ENCODE data around the gene PKP1.

Gene PKP1

DNA sequence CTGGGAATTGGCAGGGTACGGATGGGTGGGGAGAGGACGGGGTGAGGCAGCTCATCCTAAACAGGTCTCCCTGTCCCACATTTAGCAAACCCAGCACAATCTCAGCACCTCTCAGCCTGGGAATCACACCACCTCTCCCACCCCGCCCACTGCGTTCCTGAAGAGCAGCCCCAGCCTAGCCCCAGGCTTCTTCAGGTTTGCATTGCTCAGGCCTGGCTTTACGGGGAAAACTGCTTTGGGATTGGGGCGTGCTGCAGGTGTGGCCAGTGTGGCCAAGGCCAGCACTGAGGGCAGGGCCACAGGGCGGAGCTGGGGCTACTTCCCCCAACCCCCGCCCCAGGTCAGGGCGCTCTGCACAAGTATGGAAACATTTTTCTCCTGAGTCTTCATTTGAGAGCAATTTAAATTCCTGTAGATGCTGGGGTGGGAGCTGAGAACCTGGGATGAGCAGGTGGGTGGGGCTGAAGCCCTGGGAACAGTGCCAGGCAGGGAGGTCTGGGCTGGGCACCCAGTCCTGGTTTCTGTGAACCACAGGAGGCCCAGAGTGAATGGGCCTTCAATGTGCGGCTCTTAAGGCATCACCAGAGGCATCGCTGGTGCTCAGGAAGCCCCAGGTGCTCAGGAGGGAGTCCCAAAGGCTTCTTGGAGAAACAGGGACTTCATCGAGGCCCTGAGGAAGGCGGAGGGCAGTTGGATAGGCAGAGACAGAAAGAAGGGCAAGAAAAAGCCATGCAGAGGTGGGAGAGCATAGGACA, 70.1 kb downstream of the PKP1 start:
- no peak for DNase-seq (ENCODE audit: low spot score)

DNA sequence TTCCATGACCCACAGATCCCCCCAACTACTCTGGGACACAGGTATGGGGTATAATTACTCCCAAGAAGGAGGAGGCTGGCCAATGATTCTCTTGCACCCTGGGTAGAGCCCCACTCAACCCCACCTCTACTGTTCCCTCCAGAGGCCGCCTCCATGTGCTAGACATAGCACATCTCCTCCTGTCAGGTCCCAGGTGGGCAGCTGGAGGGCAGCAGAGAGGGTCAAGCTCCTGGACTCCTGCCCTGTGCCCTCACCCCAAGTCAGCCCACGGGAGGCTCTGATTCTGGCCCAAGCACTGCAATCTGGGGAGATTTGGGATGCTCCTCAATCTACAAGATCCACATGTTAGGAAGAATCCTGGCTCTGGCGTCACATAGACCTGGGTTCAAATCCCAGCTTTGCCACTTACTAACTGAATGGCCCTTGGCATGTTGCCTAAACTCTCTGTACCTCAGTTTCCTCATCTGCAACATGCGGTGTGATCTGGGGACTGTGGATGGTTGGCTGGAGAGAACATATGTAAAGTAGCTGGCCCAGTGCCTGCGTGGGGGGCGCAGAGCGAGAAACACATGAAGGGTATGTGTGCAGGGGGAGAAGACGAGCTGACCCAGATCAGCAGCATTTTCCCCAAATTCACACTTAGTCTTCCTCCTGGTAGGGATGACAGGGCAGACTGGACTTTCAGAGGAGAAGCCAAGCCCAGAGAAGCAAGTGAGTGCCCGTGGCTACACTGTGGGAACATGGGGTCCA, 71.0 kb downstream of the PKP1 start:
- no peak for DNase-seq (ENCODE audit: low spot score)

DNA sequence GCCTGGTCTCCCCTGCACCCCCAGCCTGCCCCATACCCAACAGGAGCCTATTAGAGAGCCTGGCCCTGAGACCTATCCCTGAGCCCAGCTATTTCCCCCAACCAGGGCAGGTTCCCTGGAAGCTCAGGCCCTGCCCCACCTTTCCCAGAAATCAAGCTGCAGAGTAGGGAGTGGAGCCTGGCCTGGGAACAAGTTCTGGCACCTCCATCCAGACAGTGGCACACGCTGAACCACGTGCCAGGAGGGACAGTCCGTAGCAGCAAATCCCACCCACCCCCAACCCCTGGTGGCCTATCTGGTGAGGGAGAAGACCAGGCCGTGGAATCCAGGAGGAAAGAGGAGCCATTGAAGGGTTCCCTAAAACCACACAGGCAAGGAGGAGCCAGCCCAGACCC, 71.6 kb downstream of the PKP1 start:
- DNase-seq (ENCODE audit: low spot score): no peak

DNA sequence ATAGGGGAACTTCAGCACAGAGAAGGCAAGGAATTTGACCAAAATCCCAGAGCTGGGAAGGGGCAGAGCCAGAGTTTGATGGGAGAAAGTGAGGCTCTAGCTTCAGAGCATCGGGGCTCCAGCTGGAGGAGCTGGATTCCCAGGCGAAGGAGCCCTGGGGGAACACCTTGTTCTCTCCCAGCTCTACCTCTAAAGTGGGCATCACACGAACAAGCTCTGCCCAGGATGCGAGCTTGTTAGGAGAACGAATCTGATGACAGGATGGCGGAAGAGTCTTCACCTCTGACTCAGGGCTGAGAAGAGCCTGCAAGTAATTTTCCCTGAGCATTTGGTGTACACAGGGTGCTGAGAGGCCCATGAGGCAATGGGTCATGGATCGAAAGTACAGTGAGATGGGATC, 72.2 kb downstream of the PKP1 start:
- DNase-seq (ENCODE audit: low spot score): no peak

DNA sequence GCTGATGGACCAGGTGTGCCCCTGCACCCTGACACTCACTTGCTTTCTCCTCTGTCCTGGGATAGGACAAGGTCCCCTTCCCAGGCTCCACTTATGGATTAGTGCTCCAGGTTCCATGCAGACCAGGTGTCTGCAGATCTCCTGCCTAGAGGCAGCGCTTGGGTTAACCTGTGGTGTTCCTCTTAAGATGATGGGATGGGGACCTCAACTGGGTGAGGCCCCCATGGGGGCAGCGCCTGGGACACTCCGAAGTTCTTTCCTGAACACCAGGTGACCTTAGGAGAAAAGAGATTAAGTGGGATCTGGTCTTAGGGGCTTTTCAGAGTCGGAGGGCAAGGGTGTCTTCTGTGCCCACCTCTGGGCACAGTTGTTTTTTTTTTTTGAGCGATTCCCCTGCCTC, 72.9 kb downstream of the PKP1 start:
- no peak for DNase-seq (ENCODE audit: low spot score)

DNA sequence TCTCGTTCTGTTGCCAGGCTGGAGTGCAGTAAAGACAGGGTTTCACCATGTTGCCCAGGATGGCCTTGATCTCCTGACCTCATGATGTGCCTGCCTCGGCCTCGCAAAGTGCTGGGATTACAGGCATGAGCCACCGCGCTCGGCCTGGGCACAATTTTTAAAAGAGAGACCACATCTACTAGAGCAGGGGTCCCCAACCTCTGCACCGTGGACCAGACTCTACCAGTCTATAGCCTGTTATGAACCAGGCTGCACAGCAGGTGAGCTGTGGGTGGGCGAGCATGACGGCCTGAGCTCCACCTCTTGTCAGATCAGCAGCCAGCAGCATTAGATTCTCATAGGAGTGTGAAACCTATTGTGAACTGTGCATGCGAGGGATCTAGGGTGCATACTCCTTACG, 73.4 kb downstream of the PKP1 start:
- DNase-seq (ENCODE audit: low spot score): no peak

DNA sequence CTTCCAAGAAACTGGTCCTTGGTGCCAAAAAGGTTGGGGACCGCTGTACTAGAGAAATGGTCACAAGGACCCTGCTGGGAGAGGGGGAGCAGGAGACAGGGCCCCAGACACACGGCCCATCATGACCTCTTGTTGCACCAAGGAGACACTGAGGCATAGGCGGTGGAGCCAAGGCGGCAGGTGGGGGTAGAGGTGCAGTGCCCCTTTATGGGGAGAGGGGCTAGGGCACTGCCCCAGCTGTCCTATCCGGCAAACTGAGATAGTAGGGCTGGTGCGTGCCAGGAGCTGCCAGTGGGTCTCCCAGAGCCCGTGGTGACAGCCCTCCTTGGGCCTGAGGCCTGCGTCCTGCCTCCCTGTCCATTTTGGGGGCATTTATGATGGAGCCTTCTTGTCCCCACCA, 73.9 kb downstream of the PKP1 start:
- DNase-seq (ENCODE audit: low spot score): no peak

DNA sequence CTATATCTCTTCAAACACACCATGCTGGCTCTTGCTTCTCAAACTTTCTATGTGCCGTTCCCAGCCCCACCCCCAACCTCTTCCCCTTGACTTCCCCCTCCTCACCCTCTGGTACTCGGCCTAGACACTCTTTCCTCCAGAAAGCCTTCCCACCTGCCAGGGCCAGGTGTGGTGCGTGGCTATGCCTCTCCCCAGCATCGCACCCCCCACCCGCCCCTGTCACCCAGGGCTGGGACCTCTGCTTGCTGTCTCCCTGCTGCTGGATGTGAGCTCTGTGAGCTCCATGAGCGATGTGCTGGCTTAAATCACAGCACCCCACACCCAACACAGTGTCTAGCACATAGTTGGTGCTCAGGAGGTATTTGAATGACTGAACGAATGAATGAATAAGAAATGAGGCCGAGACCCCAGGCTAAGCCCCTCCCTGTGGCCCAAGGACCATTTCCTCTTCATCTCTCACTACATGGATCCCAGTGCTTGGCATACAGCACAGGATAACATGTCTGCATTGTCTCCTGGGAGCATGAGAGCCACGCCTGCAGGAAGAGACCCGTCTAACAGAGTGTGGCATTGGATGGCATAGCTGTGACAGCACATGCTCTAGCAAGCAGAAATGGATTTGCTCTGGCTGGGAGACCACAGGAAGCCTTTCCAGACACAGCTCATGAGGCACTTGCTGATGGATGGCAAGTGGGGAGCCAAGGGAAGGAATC, 74.5 kb downstream of the PKP1 start:
- no peak for DNase-seq (ENCODE audit: low spot score)

DNA sequence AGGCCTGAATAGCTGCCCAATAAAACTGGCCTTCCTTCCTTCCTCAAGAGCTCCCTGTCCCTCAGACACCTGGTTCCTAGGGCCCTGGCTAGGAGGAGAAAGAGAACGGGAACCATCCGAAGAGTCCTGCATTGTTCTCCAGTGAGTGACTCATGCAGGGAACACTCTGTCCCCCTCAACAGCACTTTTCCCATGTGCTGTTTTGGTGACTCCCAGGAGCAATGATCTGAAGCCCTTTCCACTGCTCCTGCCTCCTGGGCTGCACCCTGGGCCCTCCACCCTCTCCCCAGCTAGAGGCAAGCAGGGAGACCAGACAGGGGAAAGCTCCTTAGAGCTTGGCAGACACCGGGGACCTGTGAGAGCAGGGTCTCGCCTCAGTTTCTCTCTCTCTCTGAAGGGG, 75.3 kb downstream of the PKP1 start:
- no peak for DNase-seq (ENCODE audit: low spot score)

DNA sequence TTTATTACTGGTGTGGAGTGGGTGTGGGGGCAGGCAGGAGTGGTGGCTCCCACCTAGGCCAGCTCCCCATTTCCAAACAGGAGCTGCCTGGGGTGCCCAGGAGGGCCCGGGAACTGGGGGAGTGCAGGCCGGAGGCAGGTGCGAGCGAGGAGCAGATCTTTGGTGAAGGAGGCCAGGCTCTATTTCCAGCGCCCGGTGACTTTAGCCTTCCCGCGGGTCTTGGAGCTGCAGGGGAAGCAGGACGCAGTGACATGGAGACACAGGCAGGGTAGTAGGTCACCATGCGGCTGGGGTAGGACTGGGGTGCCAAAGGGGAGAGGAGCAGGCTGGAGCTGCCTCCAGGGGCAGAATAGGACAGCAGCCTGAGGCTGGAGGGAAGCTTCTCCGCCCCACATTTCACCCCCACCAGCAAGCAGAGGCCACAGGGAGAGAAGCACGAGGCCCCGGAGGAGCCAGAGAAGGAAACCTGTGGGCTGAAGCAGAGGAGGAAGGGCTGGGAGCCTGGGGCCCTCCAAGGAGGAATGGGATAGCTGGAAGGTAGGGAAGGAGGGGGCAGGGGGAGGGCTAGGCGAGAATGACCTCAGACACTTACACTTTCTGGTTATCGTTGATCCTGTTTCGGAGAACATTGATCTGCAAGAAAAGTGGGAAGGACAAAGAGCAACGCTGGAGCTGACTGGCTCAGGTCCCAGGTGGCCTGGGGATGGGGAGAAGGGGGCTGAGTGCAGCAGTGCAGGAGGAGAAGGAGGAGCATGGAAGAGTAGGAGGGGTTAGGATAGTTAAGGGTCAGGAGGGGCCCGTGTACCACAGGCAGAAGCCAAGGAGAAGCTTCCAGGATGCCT, 75.9 kb downstream of the PKP1 start:
- no peak for DNase-seq (ENCODE audit: low spot score)

DNA sequence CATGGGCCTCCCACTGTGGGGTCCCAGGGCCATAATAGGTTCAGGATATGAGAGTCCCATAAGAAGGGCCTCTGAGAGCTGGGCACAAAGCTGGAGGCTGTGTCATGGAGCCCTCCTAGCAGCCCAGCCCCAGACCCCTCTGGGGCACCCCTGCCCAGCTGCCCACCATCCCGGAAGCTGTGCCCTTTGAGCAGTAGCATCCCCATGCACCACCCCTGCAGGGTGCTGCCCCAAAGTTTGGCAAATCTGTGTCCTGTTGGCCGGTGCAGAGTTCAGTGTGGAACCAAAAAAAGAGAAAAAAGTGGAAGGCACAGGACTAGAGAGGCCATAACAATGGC, 76.5 kb downstream of the PKP1 start:
- no peak for DNase-seq (ENCODE audit: low spot score)

DNA sequence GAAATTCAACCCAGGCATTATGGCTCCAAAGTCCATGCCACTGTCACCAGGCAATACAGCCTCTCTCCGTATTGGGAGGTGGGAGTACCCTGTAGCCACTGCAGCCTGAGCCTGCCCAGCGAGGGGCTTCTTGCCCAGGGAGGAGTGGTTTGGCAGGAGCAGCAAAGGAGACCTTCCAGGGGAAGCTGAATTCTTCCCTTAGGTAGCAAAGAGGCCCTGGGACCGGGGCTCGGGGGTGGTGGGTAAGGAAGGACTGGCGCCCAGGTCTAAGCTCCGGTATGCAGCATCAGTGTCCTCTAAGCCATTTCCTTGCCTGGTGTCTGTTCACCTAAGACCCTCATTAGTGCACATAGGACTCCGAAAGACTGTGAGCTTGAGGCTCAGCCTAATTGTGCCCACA, 77.2 kb downstream of the PKP1 start:
- no peak for DNase-seq (ENCODE audit: low spot score)

DNA sequence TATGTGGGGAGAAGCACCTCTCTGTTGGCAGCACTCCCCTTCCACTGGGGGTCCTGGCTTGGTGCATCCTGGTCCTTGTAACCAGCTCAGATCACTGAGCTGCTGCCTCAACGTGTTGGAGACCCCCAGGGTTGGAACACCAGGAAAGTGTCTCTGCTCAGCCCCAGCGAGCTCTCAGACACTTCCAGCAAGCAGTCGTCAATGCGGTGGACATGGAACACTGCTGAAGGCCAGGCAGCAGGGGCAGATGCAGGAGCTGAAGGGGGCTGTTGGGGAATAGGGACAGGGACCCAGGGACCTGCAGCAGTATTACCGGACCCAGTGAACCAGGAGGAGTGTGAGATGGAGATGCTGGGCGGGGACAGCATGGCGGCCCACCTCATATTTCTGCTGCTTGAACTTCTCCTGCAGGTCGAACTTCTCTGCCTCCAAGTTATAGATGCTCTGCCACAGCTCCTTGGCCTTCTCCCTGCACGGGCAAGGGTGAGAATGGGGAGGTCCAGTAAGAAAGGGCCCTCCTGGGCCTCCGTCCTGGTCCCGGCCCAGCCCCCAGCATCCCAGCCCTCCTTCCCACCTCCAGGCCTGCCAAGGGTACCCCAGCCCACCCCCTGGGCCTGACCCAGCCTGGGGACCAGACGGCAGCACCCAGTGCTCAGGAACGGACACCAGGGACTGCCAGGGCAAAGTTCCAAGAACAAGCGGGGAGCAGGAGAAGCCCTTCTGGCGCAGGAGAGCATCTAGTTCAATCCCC, 77.8 kb downstream of the PKP1 start:
- no peak for DNase-seq (ENCODE audit: low spot score)

DNA sequence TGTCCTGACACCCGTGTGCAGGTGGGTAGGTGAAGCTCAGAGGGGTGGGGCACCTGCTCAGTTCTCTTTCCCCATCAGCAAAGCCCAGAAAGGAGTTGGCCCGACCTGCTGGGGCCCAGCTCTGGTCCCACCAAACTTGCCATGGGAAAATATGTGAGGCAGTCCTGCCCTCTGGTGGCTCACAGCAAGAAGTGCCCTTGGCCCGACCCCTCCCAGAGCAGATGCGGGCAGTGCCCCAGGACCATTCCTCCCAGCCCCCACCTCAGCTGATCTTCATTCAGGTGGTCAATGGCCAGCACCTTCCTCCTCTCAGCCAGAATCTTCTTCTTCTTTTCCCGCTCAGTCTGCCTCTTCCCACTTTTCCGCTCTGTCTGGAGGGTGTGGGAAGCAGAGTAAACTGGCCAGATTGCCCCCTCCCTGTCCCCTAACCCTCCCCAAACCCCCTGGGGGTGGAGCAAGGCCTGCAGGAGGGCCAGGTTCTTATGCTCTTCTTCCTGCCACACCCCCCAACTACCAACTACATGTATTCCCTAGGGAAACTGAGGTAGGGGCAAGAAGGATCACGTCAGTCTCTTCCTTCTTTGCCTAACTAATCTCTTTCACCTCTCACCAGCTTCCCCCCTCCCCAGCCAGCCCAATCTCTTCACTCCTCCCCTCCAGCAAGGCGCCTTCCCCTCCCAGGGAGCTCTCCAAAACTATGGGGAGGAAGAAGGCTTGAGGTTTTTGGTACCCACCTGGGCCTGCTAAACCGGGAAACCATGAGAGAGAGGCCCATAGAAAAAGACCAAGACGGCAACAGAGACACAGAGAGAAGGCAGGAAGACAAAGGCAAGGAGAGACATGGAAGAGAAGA, 78.6 kb downstream of the PKP1 start:
- DNase-seq (ENCODE audit: low spot score): peak; percentile 55

DNA sequence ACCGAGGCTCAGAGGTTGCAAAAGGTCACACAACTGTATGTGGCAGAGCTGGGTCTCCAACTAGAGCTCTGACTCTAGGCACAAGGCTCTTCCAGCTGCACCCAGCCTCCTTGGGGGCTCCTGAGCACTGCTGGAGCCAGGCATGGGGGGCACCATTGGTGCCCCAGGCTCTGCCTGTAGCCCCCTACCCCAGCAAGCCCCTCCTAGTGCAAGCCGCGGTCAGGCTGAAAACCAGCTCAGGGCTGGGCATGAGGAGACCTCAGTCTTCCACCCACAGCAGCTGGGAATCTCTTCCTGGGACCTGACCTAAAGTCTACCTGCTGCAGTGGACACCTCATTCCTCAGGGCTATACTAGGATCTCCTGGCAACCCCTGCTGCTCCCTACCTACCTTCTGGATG, 79.6 kb downstream of the PKP1 start:
- DNase-seq (ENCODE audit: low spot score): no peak

DNA sequence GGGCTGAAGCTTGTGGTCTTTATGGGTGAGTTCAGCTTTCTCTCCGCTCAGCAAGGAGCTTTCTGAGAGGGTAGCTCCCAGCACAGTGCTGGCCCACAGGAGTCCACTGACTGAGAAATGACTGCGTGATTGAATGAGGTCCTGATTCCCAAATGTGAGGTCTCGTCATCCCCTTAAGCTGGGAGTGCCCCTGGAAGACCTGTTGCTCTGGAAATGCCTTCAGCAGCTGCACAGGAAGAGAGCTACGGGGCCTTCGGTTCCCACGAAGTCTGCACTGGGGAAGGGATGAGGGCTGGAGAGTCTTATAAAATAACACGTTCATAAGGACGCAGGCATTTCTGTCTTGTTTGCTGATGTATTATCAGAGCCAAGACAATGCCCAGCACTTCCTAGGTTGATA, 80.2 kb downstream of the PKP1 start:
- no peak for DNase-seq (ENCODE audit: low spot score)

DNA sequence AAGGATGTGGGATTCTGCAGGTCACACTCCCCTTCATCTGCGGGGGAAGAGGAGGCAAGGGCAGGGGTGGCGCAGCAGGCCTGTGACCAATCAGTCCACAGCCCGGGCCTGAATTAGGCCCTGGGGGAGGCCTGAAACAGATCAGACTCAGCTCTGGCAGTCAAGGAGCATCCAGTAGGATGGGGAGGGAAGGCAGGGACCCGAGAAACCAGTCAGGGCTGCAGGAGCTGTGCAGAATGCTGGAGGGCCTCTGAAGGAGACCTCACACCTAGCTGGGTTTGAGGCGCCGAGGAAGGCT, 81.5 kb downstream of the PKP1 start:
- DNase-seq (ENCODE audit: low spot score): no peak

DNA sequence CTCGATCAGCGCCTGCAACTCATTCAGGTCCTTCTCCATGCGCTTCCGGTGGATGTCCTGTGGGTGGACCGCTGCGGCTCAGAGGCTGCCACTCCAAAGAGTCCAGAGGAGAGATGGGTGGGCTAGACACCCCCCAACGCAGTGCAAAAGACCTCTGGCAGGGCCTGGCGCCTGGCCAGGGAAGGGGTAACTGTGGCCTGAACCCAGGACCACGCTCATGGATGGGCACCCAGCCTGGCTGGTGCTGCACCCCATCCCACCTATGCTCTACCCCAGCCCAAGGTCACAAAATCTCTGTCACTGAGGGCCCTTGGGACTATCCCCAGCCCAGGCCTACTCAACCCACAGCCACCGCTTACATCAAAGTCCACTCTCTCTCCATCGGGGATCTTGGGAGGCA, 81.9 kb downstream of the PKP1 start:
- DNase-seq (ENCODE audit: low spot score): no peak

DNA sequence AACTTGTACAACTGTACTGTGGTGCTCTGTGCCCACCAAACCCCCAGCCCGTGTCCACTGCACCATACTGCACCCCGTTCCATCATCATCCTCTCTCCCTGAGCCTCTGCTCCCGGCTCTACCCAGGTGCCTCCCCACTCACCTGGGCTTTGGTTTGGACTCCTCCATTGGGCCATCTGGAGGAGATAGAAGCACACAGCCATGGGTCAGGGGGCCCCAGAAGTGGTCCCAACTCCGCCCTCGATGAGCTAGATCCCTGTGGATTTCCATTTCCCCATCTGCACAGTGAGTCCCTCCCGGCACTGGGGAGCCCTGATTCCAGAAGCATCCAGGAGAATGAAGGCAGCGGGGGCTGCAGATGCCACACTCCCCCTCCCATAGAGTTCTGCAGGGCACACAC, 83.4 kb downstream of the PKP1 start:
- no peak for DNase-seq (ENCODE audit: low spot score)

DNA sequence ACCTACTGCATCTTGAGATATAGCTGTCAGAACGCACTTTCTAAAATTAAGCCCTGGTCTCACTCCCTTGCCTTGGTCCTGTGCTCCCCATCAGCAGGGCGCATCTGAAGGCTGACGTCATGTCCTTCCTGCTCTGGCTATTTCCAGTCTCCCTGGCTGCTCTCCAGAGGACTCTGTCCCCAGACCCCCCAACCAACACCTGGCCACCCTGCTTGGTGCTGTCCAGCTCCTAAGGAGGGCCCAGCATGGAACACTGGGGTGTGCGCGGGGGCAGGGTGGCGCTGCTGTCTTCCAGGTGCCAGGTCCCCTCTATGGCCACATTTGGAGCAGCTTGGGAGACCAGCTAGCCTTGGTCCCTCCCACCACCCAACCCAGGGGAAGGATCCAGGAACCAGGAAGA, 85.9 kb downstream of the PKP1 start:
- no peak for DNase-seq (ENCODE audit: low spot score)

DNA sequence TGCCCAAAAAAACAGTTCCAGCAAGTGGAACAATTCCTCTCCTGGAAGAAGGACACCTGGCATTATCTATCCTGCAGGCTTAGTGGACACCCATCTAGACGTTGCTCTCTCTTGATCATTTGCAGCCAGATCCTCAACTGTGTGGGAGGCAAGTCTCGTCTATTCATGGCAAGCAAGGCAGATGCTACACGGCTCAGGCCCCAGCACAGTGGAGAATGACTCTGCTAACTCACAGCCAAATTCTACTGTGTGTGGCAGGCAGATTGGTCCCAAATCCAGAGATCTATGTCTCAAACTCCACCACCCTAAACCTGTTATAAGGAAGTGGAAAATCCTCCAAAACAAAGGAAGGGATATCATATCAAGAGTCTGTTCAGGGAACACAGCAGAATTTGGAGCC, 87.2 kb downstream of the PKP1 start:
- DNase-seq (ENCODE audit: low spot score): peak; percentile 53

All from Ammon's horn (tissue), 1 donor.